H9 (cell line): Measurements from ENCODE around the gene C6orf120. TPM values are rescaled to one million over a fixed set of nuclear protein-coding genes. Genes with fewer than 3 reads are reported as not detected.

Experiments used
- DNase-seq: peaks from one replicate; pipeline ENCODE4 v3.0.0-alpha.2; 2017
- H2AFZ ChIP-seq: one replicate; pipeline ENCODE4 v1.6.1; 2013; ENCODE audit warnings: mild to moderate bottlenecking, low read length, control low read depth, moderate library complexity
- H2AK5ac ChIP-seq: 2 replicates; pipeline ENCODE4 v1.6.1; 2013; ENCODE audit warnings: low read length, control low read depth, mixed read lengths; ENCODE audit not compliant: insufficient read length
- H2BK120ac ChIP-seq: one replicate; pipeline ENCODE4 v1.6.1; 2013; ENCODE audit warnings: low read depth, mild to moderate bottlenecking, low read length, control low read depth, inconsistent platforms; ENCODE audit not compliant: poor library complexity, severe bottlenecking
- H2BK12ac ChIP-seq: 2 replicates; pipeline ENCODE4 v1.6.1; 2013; ENCODE audit warnings: low read length, control low read depth, mixed read lengths, low read depth; ENCODE audit not compliant: insufficient read length
- H2BK15ac ChIP-seq: 2 replicates; pipeline ENCODE4 v1.6.1; 2013; ENCODE audit warnings: low read depth, low read length, control low read depth
- H2BK20ac ChIP-seq: one replicate; pipeline ENCODE4 v1.6.1; 2013; ENCODE audit warnings: low read depth, mild to moderate bottlenecking, low read length, control low read depth, inconsistent platforms; ENCODE audit not compliant: poor library complexity, severe bottlenecking
- H2BK5ac ChIP-seq: 2 replicates; pipeline ENCODE4 v1.6.1; 2013; ENCODE audit warnings: low read length, control low read depth, mixed read lengths; ENCODE audit not compliant: insufficient read length
- H3K14ac ChIP-seq: 2 replicates; pipeline ENCODE4 v1.6.1; 2013; ENCODE audit warnings: low read length, control low read depth; ENCODE audit not compliant: insufficient read depth
- H3K18ac ChIP-seq: 2 replicates; pipeline ENCODE4 v1.6.1; 2013; ENCODE audit warnings: low read depth, mild to moderate bottlenecking, mixed read lengths, low read length, control low read depth; ENCODE audit not compliant: insufficient read length
- H3K23ac ChIP-seq: 2 replicates; pipeline ENCODE4 v1.6.1; 2013; ENCODE audit warnings: low read length, control low read depth, mixed read lengths, low read depth; ENCODE audit not compliant: insufficient read length
- H3K23me2 ChIP-seq: 2 replicates; pipeline ENCODE4 v1.6.1; 2013; ENCODE audit warnings: low read depth, mild to moderate bottlenecking, mixed read lengths, low read length, control low read depth; ENCODE audit not compliant: insufficient read length, poor library complexity, severe bottlenecking
- H3K27ac ChIP-seq: 2 replicates; pipeline ENCODE4 v1.5.1; 2013; ENCODE audit warnings: low read length, control low read depth, mixed read lengths, low read depth; ENCODE audit not compliant: insufficient read length
- H3K27me3 ChIP-seq: 2 replicates; pipeline ENCODE4 v1.6.1; 2013; ENCODE audit warnings: low read length, control low read depth, inconsistent platforms; ENCODE audit not compliant: insufficient read depth
- H3K4ac ChIP-seq: 2 replicates; pipeline ENCODE4 v1.6.1; 2013; ENCODE audit warnings: low read depth, mild to moderate bottlenecking, control low read depth, inconsistent platforms, low read length, moderate library complexity
- H3K4me1 ChIP-seq: 2 replicates; pipeline ENCODE4 v1.6.1; 2013; ENCODE audit warnings: low read length, control low read depth, inconsistent platforms; ENCODE audit not compliant: insufficient read depth
- H3K4me2 ChIP-seq: 2 replicates; pipeline ENCODE4 v1.6.1; 2013; ENCODE audit warnings: low read length, control low read depth, mixed read lengths; ENCODE audit not compliant: insufficient read length, insufficient read depth
- H3K56ac ChIP-seq: 2 replicates; pipeline ENCODE4 v1.6.1; 2013; ENCODE audit warnings: low read depth, mild to moderate bottlenecking, mixed read lengths, low read length, control low read depth; ENCODE audit not compliant: insufficient read length
- H3K79me1 ChIP-seq: 2 replicates; pipeline ENCODE4 v1.6.1; 2013; ENCODE audit warnings: low read depth, mild to moderate bottlenecking, moderate library complexity, low read length, control low read depth, inconsistent platforms; ENCODE audit not compliant: insufficient read depth, poor library complexity, severe bottlenecking
- H3K79me2 ChIP-seq: 2 replicates; pipeline ENCODE4 v1.6.1; 2013; ENCODE audit warnings: low read length, control low read depth, inconsistent platforms; ENCODE audit not compliant: insufficient read depth
- H3K9ac ChIP-seq: 2 replicates; pipeline ENCODE4 v1.6.1; 2013; ENCODE audit warnings: low read length, control low read depth, mixed read lengths; ENCODE audit not compliant: insufficient read length; ENCODE audit errors: extremely low read depth
- H3K9me3 ChIP-seq: one replicate; pipeline ENCODE4 v1.6.1; 2013; ENCODE audit warnings: low read depth, low read length, inconsistent platforms; ENCODE audit not compliant: control insufficient read depth
- H3T11ph ChIP-seq: one replicate; pipeline ENCODE4 v1.6.1; 2013; ENCODE audit warnings: mild to moderate bottlenecking, low read length, control low read depth, inconsistent platforms
- H4K20me1 ChIP-seq: one replicate; pipeline ENCODE4 v1.6.1; 2013; ENCODE audit not compliant: control insufficient read depth, insufficient read length, insufficient read depth
- H4K5ac ChIP-seq: 2 replicates; pipeline ENCODE4 v1.6.1; 2013; ENCODE audit warnings: low read depth, mild to moderate bottlenecking, mixed read lengths, low read length, control low read depth; ENCODE audit not compliant: insufficient read length
- H4K8ac ChIP-seq: replicated peaks from 2 replicates; pipeline ENCODE4 v1.6.1; 2013; ENCODE audit warnings: low read length, control low read depth, mixed read lengths, low read depth; ENCODE audit not compliant: insufficient read length
- H4K91ac ChIP-seq: 2 replicates; pipeline ENCODE4 v1.6.1; 2013; ENCODE audit warnings: low read depth, mild to moderate bottlenecking, moderate library complexity, mixed read lengths, low read length, control low read depth; ENCODE audit not compliant: insufficient read length
- H3K27ac Mint-ChIP-seq, 3 experiments: 2 replicates in 2 of 3; 3 replicates in 1 of 3; pipeline ENCODE4 v1.8.0; 2020 to 2021; ENCODE audit warnings: mixed read lengths in 3 of 3, mild to moderate bottlenecking in 1 of 3, moderate library complexity in 1 of 3
- H3K27me3 Mint-ChIP-seq: 2 replicates; pipeline ENCODE4 v1.8.0; 2021; ENCODE audit warnings: low read depth, mild to moderate bottlenecking, moderate library complexity, mixed read lengths
- H3K36me3 Mint-ChIP-seq, 3 experiments: 2 replicates in 2 of 3; 3 replicates in 1 of 3; pipeline ENCODE4 v1.8.0; 2020 to 2021; ENCODE audit warnings: low read depth in 3 of 3, mixed read lengths in 3 of 3; ENCODE audit not compliant: insufficient read depth in 1 of 3
- H3K4me1 Mint-ChIP-seq, 2 experiments: 2 replicates each; pipeline ENCODE4 v1.8.0; 2020; ENCODE audit warnings: mixed read lengths in 2 of 2
- H3K4me3 Mint-ChIP-seq, 2 experiments: 2 replicates in 1 of 2; 3 replicates in 1 of 2; pipeline ENCODE4 v1.8.0; 2020 to 2021; ENCODE audit warnings: mild to moderate bottlenecking in 2 of 2, mixed read lengths in 2 of 2, moderate library complexity in 1 of 2
- H3K9me3 Mint-ChIP-seq, 2 experiments: 2 replicates in 1 of 2; 3 replicates in 1 of 2; pipeline ENCODE4 v1.8.0; 2020; ENCODE audit warnings: mild to moderate bottlenecking in 2 of 2, mixed read lengths in 2 of 2, moderate library complexity in 1 of 2
- CTCF ChIP-seq: fragments of 200-600 bp; sonication (generic); conservative IDR thresholded peaks from 3 replicates; pipeline ENCODE4 v1.8.0; 2021; ENCODE audit warnings: antibody characterized with exemption, mild to moderate bottlenecking
- WGBS: extraction: QIAGEN DNeasy Blood & Tissue Kit; methylation state at CpG from one replicate; pipeline ENCODE4 v1.1.7; 2013; ENCODE audit warnings: missing lambda C conversion rate, low lambda C conversion rate, mixed read lengths; ENCODE audit not compliant: insufficient read length; ENCODE audit errors: extremely low coverage; 5-methylcytosine and 5-hydroxymethylcytosine counted together
- total RNA-seq: library from RNA; stranded (reverse); gene quantifications from 2 replicates; pipeline ENCODE4 v1.2.1, GENCODE V29; 2021

Gene C6orf120
- total RNA-seq, 1 experiment from 2014 or later: 23.2 TPM

- H3K27ac Mint-ChIP-seq: peak within 1 kb of the TSS; percentile 42 to 95 (median 79); a peak in 6 of 7 replicates
- no peak within 1 kb of the TSS for H2AFZ ChIP-seq
- DNase-seq: peak; percentile 80
- no peaks in the 10 kb centered on the region for H3K27me3 ChIP-seq
- peak within 1 kb of the TSS; percentile 78; the same call in 1 of the 2 replicates for H3K4ac ChIP-seq
- no peaks in the 10 kb centered on the region; the same call in 1 of the 2 replicates for H3K4me1 ChIP-seq
- peak within 1 kb of the TSS; percentile 54 for H4K5ac ChIP-seq
- peak within 1 kb of the TSS; percentile 100 for H3K14ac ChIP-seq
- no peak within 1 kb of the TSS for H3K27ac ChIP-seq
- H4K20me1 ChIP-seq: no peaks in the 10 kb centered on the region
- no peak within 1 kb of the TSS for H3T11ph ChIP-seq
- H4K8ac ChIP-seq: no peak within 1 kb of the TSS
- peak within 1 kb of the TSS; percentile 98 for H3K18ac ChIP-seq
- H2AK5ac ChIP-seq: no peak within 1 kb of the TSS
- peaks cover 18% of the 10 kb centered on the region for H3K23me2 ChIP-seq
- H2BK20ac ChIP-seq: no peak within 1 kb of the TSS
- peaks cover 4% of the 10 kb centered on the region for H3K27me3 Mint-ChIP-seq
- H3K36me3 Mint-ChIP-seq: peaks cover 0 to 14% (median 4%) of the 10 kb centered on the region in 3 experiments; a peak in 4 of 7 replicates
- peak within 1 kb of the TSS; percentile 87 for H3K9ac ChIP-seq
- peak within 1 kb of the TSS; percentile 98 for H3K4me2 ChIP-seq
- H3K4me1 Mint-ChIP-seq: peaks cover 24 to 27% of the 10 kb centered on the region in 2 experiments
- peak within 1 kb of the TSS; percentile 82 to 91 for H3K4me3 Mint-ChIP-seq
- no peaks in the 10 kb centered on the region for H3K9me3 ChIP-seq
- no CpG with 5 or more reads among the region's 89 CpGs for WGBS
- no peak within 1 kb of the TSS for H2BK120ac ChIP-seq
- H3K79me2 ChIP-seq: peaks cover 4% of the 10 kb centered on the region; the same call in 1 of the 2 replicates
- H3K9me3 Mint-ChIP-seq: no peaks in the 10 kb centered on the region; a peak in 2 of 5 replicates
- H2BK15ac ChIP-seq: no peak within 1 kb of the TSS; the same call in 1 of the 2 replicates
- no peak within 1 kb of the TSS for H3K23ac ChIP-seq
- peak within 1 kb of the TSS; percentile 15 for H2BK12ac ChIP-seq
- no peaks in the 10 kb centered on the region for H3K79me1 ChIP-seq
- no peak for TF ChIP-seq CTCF
- peak within 1 kb of the TSS; percentile 54 for H4K91ac ChIP-seq
- no peak within 1 kb of the TSS for H2BK5ac ChIP-seq
- no peak within 1 kb of the TSS for H3K56ac ChIP-seq
Observed at GRCh38 chr6:169724494-169725124, 22.7 kb downstream of the C6orf120 start, which contains the start of gene PHF10. TSS of gene PHF10 (minus strand) at chr6:169724500. CDS start at chr6:169723931, 569 bp downstream.
